ENCODE data around the gene SLC30A9.

The SLC30A9 gene

GRCh38 chr4:41990365-41991111 lies at the start of gene SLC30A9:
SLC30A9 (plus strand) TSS chr4:41990530; CDS start chr4:41990652, 122 bp downstream.
- in situ Hi-C loops (cut with HindIII; ENCODE audit: low sequenced_read_pairs), result no loop called here

- in situ Hi-C loops (cut with HindIII; ENCODE audit: low sequenced_read_pairs), result no loop called here
Observed at GRCh38 chr4:41940834-41941233, 49.5 kb upstream of the SLC30A9 start.

GRCh38 chr4:41943506-41943905 lies 46.8 kb upstream of the SLC30A9 start:
- in situ Hi-C loops (cut with HindIII; ENCODE audit: low sequenced_read_pairs), result no loop called here

GRCh38 chr4:41944089-41944488 lies 46.2 kb upstream of the SLC30A9 start:
- in situ Hi-C loops (cut with HindIII; ENCODE audit: low sequenced_read_pairs), result no loop called here

GRCh38 chr4:41949531-41949930 lies 40.8 kb upstream of the SLC30A9 start:
- in situ Hi-C loops (cut with HindIII; ENCODE audit: low sequenced_read_pairs), result no loop called here

- in situ Hi-C loops (cut with HindIII; ENCODE audit: low sequenced_read_pairs), result no loop called here
Observed at GRCh38 chr4:41957634-41958033, 32.7 kb upstream of the SLC30A9 start.

GRCh38 chr4:41963105-41963504 lies 27.2 kb upstream of the SLC30A9 start:
- in situ Hi-C loops (cut with HindIII; ENCODE audit: low sequenced_read_pairs), result no loop called here

- in situ Hi-C loops (cut with HindIII; ENCODE audit: low sequenced_read_pairs), result no loop called here
Observed at GRCh38 chr4:41964401-41964800, 25.9 kb upstream of the SLC30A9 start.

GRCh38 chr4:41967392-41967791 lies 22.9 kb upstream of the SLC30A9 start:
- in situ Hi-C loops (cut with HindIII; ENCODE audit: low sequenced_read_pairs), result no loop called here

- in situ Hi-C loops (cut with HindIII; ENCODE audit: low sequenced_read_pairs), result no loop called here
Observed at GRCh38 chr4:41969671-41970070, 20.7 kb upstream of the SLC30A9 start.

- in situ Hi-C loops (cut with HindIII; ENCODE audit: low sequenced_read_pairs), result no loop called here
Observed at GRCh38 chr4:41975341-41975740, 15.0 kb upstream of the SLC30A9 start.

GRCh38 chr4:41976775-41977516 lies 13.4 kb upstream of the SLC30A9 start:
- in situ Hi-C loops (cut with HindIII; ENCODE audit: low sequenced_read_pairs), result no loop called here

GRCh38 chr4:41977709-41978108 lies 12.6 kb upstream of the SLC30A9 start:
- in situ Hi-C loops (cut with HindIII; ENCODE audit: low sequenced_read_pairs), result no loop called here

GRCh38 chr4:41981456-41981855 lies 8.9 kb upstream of the SLC30A9 start, which contains the start of gene DCAF4L1:
DCAF4L1 (plus strand) TSS chr4:41981756; CDS start chr4:41981793, 37 bp downstream.
- in situ Hi-C loops (cut with HindIII; ENCODE audit: low sequenced_read_pairs), result no loop called here

GRCh38 chr4:41982716-41983115 lies 7.6 kb upstream of the SLC30A9 start:
- in situ Hi-C loops (cut with HindIII; ENCODE audit: low sequenced_read_pairs), result no loop called here

GRCh38 chr4:41985151-41985550 lies 5.2 kb upstream of the SLC30A9 start:
- in situ Hi-C loops (cut with HindIII; ENCODE audit: low sequenced_read_pairs), result no loop called here

GRCh38 chr4:41989994-41990364 lies 351 bp upstream of the SLC30A9 start:
- in situ Hi-C loops (cut with HindIII; ENCODE audit: low sequenced_read_pairs), result no loop called here

- in situ Hi-C loops (cut with HindIII; ENCODE audit: low sequenced_read_pairs), result no loop called here
Observed at GRCh38 chr4:41991916-41992767, 1.8 kb downstream of the SLC30A9 start.

GRCh38 chr4:41992967-41993857 lies 2.9 kb downstream of the SLC30A9 start:
- in situ Hi-C loops (cut with HindIII; ENCODE audit: low sequenced_read_pairs), result no loop called here

- in situ Hi-C loops (cut with HindIII; ENCODE audit: low sequenced_read_pairs), result no loop called here
Observed at GRCh38 chr4:41994461-41994985, 4.2 kb downstream of the SLC30A9 start.
